Loucy (cell line): ENCODE measurements around the gene TPD52L1.
A peak's percentile ranks its signal among the peaks of the same experiment; 100 is the strongest.

Source experiments
- CTCF ChIP-seq: fragments of 200-600 bp; sonication (generic); conservative IDR thresholded peaks from 2 replicates; pipeline ENCODE4 v1.5.1; 2014; ENCODE audit warnings: mild to moderate bottlenecking, antibody characterized with exemption, low read length
- EZH2phosphoT487 ChIP-seq: fragments of 200-600 bp; IDR thresholded peaks from 2 replicates; pipeline ENCODE4 v1.6.1; 2018; ENCODE audit warnings: antibody characterized with exemption, mild to moderate bottlenecking, moderate library complexity, borderline replicate concordance

DNA sequence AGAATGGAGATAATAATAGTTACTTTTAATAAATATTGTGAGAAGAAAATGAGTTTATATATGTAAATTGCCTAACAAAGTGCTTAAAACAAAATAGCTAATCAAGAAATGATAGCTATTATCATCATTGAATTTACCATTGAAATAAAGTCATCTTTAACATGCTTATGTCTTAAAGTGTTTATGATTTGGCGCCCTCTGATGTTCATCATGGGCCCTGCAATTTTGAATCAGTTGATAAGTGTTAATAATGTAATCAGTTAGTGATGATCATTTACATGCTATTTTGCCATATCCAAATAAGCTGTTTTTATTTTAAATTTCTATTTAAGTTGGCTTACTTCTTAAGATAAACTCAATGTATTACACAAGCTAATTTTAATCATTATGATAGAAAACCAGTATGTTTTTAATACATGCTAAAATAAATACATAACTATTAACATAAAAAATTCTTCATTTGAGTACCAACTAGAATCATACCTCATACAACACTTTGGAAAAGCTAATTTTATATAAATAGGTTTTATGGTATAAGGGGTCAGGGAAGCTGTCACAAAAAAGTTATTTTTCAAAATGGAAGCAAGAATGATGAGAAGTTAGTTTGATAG, 39.2 kb upstream of the TPD52L1 start:
- TF ChIP-seq CTCF (peak; percentile 94), EZH2phosphoT487 (no peak)
